Measurements from ENCODE around the gene CANX.
"Not testable (repeated sequence)": the region's sequence is repeated elsewhere in the genome, so short reads cannot be mapped to it uniquely, and the experiment has no call there.

The CANX gene

DNA sequence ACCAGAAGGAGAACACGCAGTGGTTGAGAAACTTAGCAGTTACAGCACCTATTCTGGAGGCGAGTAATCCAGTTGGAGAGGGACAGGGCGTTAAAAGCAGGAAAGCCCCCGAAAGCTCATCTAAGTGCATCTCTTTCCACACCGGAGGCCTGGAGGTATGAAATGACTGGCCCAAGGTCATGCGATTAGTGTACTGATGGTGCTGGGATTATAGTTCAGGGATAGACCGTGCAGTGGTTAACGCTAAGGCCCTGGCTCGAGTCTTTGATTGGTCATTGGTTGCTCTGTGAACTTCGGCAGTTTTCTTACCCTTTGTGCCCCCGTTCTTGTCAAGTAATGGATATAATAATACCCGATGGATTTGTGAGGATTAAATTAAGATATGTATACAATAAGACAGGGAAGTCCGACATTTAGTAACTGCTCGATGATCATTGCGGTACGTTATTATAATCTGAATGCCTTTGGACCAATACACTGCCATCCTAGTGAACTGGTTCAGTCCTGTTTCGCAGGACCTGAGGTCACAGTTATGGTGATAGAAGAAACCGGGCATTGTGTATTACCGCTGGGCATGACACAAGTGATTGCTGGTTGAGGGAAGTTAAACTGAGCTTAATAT lies 960 bp downstream of the CANX start:
- no peak for DNase-seq

DNA sequence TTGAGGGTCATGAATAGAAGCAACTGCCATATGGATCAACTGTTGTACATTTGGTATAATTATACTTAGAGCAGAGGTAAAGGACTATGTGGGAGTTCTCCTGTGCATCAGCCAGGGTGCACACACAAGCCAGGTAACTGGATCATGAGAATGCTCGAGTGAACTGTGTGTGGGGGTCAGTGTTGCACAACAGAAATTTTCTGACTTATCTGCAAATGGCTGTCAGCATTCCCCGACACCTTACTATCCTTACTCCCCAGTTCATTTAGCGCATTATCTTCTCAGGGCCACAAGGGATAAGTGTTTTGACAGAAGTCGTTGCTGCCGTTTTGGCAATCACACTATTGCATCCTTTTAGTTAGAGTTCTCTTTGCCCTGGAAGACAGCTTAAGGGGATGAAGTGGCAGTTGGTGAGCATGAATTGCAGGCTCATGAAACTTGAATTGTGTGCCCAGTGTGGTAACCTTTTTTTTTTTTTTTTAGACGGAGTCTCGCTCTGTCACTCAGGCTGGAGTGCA lies 1.7 kb downstream of the CANX start:
- no peak for DNase-seq

DNA sequence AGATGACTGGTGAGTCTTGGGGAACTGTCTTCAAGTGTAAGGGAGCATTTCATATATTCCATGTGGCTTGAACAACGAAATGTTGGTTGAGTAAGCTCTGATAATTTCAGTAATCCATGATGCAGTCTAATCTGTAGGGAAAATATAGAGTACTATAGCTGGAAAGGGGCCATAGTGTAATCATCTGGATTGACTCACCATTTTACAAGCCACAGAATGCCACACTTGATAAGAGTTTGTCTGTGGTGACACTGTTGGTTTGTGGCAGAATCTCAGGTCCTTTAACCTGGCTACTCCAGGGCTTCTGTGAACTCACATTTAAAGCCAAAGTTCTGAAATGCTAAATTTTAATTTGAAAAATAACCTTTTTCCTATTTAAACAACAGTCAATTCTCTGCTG lies 17.5 kb downstream of the CANX start:
- no peak for DNase-seq

DNA sequence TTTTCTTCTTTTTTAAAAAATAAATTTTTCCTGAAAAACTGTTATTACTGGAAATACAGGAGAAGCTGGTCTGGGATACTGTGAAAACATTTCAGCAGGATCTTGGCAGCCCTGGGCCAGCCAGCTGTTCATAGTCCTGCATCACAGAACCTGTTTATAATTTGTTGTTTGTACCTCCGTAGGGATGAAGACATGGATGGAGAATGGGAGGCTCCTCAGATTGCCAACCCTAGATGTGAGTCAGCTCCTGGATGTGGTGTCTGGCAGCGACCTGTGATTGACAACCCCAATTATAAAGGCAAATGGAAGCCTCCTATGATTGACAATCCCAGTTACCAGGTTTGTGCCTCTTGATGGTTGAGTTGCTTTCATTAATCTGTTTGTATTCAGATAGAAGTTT lies 21.5 kb downstream of the CANX start:
- no peak for DNase-seq

DNA sequence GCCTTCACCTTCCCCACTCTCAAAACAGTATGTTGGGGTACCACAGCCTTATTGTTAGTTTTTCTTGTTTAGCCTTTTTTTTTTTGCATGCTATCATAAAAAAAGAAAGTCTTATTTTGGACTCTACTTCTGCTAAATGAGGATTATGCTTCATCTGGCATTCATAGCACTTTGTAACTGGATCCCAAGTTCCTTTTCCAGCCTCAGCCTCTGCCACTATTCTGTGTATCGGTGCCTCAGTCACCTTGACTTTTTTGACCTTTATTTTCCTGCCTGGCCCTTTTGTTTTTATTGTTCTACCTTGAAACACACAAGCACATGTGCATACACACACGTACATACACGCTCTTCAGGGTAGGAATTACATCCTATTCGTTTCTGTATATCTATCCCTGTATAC lies 25.4 kb downstream of the CANX start:
- DNase-seq = no peak

DNA sequence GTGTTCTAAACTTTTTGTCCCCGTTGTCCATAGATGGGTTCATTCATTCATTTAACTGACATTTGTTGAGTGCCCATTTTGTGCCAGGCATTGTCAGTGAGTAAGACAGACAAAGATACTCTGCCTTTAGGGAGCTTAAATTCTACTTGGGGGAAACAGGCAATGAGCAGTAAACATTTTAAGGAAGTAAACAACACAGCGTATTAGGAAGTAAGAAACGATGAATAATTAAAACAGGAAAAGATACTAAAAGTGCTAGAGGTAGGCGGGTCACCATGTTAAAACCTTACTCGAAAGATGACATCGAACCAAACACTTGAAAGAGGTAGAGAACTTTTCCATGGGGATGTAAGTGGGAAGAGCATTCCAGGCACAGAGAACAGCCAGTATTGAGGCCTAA lies 28.3 kb downstream of the CANX start:
- no peak for DNase-seq

DNA sequence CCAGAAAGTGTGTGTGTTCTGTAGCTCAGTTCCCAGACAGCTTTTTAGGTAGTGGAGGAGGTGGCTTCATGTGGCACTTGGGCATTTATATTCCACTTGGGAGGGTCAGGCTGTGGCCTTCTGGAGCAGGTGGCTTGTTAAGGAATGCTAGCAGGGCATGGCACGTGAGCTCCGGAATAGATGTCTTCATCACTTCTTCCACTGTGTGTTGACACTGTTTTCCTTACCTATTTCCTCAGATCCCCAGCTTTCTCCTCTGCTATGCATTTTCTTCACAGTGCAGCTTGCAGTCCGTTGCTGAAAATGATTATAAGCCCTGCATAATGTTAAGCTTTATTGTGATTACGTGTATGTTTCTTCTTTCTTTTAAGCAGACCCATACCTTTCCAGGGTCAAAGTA lies 30.5 kb downstream of the CANX start:
- DNase-seq = no peak

DNA sequence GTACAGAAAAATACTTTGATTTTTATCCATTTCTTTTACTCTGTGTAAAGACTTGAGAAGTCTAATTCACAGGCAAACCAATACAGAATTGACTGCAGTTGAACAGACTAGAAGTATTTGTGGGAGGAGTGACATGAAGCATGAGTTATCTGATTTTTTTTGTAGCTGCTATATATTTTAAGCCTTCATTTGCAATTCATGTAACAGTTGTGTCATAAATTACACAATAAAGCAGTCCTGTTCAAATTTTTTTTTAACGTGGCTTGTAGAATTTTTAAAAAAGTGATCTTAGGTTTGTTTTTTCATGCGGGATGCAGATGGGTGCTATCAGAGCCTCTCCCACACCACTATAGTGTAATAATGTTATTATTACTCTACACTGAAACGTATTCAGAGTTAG lies 31.0 kb downstream of the CANX start:
- DNase-seq = no peak

DNA sequence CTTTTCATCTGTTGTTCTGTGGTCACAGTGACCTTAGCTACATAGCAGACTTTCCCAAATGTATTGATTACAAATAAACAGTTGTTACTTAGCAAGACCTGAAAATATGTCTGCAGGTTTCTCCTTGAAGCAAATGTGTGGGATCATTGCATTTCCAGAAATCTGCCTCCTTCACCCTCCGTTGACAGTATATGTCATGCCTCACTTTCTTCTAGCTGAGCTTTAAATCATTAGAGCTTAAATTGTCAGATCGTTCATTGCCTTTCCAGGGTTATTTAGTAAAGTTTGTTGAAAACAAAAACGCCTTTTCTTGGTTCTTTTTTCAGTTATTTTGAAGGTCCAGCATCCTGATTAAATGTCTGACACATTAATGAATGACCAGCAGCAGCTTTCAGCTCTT lies 31.6 kb downstream of the CANX start:
- no peak for DNase-seq

DNA sequence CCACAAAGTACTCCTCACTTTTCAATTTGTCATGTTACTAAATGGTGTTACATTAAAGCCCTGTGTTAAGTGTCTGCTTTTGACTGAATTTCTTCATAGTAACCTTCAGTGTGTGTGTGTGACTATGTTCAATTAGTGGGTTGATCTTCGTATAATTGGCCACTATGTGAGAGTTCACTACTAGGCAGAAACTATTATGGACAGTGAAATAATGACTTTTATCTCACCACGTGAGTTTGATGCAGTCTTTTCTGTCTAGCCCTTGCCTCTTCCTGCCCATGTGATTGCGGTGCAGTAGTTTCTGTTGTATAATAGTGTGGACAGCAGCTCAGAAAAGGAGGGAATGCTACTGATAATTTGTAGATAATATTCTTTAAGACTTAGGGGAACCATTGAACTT lies 32.1 kb downstream of the CANX start:
- no peak for DNase-seq

DNA sequence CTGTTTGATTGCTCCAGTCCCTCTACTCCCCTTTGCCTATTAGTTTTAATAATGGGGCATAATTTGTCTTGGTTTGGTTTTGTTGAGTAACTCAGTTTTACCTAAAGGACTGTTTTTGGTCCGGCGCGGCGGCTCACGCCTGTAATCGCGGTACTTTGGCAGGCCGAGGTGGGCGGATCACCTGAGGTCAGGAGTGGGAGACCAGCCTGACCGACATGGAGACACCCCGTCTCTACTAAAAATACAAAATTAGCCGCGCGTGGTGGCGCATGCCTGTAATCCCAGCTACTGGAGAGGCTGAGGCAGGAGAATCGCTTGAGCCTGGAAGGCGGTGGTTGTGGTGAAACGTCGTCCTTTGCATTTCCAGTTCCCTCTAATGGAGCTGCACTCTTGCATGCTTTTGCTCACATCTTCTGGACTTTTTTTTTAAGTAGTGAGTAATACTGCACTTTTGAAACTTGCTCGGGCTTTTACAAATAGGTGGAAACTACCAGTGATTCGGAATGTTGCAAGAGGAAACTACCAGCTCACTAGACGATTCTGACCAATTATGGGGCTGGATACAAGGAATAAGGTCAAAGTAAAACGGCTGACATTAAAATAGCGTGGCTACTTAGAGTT lies 33.1 kb downstream of the CANX start:
- no peak for DNase-seq

DNA sequence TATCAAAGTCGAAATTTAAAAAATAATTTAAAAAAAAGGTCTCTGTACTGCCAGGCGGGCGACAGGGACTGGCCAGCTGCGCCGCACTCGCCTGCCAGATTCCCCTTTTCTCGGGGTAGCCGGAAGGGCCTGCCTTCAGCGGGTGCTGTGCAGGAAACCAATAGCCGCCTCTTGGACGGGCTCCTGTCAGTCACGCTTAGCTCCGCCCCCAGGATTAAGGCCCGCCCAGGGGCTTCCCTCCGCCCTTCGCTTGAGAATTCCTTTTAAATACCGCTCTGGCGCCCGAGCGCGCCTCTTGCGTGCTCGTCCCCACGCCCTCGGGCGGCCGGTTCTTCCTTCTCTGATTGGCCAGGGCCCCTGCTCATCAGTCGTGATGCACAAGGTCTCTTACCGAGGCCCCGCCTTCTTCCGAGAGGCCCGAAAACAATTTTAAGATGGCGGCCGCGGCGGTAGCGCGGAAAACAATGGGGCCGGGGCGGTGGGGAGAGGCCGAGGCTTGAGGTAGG lies 33.7 kb downstream of the CANX start, which contains the start of gene MAML1:
Gene MAML1, plus strand, starts transcription at position 411 of the 506 bp plus-strand sequence. CDS start 291 bp downstream, outside the sequence.
- peak; percentile 87 for DNase-seq

DNA sequence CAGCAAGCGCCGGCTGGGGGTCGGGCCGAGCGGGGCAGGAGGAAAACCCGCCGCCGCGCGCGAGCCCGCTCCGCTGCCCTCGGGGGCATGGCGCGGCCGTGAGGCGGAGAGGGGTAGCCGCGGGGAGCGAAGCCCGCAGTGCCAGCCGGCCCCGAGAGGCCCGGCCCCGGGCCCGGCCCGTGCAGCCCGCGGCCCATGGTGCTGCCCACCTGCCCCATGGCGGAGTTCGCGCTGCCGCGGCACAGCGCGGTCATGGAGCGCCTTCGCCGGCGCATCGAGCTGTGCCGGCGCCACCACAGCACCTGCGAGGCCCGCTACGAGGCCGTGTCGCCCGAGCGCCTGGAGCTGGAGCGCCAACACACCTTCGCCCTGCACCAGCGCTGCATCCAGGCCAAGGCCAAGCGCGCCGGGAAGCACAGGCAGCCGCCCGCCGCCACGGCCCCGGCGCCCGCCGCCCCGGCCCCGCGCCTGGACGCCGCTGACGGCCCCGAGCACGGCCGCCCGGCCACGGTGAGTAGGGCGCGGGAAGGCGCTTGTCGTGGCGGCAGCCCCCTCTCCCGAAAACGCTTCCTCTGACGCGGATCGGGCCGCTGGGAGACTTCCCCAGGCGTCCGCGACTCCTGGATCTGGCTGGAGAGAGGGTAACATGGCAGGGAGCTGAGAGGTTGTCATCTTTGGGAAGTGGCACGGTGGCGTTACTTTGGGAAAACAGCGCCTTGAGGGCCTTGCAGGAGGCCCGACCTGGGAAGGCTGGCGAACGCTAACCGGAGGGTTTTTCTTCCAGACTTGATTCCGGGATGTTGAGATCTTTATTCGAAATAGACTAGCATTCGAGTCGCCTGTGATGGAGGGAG lies 34.4 kb downstream of the CANX start:
- DNase-seq = no peak

DNA sequence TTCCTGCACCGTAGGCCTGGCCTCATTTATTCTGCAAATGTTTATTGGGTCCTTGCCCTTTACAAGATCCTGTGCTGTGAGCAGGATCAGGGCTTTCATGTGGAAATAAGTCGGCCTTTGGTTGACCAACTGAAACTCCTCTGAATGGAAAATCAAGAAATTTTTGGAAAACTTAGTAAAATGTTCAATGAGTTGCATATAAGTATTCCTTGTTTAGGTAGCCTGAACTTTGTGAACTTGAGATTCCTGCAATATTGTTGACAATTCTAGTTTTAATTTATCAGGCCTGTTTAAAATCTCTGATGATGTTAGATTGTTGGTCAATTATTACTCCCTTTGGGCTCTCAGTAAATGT lies 35.0 kb downstream of the CANX start:
- DNase-seq = no peak

DNA sequence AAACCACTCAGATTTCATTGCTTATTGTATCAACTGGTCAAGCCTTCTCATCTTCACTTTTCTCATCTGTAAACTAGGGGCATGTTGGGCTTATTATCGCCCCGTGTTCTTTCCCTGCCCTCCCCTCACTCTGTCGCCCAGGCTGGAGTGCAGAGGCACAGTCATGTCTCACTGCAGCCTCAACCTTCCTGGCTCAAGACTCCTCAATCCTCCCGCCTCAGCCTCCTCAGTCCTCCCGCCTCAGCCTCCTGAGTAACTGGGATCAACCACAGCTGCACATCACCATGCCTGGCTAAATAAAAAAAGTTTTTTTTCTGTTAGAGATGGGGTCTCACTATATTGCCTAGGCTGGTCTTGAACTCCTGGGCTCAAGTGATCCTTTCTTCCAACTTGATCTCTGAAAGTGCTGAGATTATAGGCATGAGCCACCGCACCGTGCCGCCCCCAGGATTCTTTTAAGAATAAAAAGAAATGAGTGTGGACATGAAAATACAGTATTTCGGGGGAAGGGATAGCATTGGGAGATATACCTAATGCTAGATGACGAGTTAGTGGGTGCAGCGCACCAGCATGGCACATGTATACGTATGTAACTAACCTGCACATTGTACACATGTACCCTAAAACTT lies 35.9 kb downstream of the CANX start:
- DNase-seq = no peak

DNA sequence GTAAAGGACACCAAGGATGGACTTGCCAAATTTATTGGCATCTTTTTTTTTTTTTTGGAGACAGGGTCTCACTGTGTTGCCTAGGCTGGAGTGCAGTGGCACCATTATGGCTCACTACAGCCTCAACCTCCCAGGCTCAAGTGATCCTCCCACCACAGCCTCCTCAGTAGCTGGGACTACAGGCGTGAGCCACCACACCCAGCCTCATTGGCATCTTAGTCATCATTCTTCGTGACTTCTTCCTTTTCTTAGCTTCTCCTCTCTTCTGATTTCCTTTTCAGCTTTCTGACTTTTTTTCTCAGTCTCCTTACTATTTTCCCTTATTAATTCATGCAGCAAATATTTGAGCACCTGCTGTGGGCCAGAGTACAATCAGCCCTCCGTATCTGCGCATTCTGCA lies 40.0 kb downstream of the CANX start:
- DNase-seq = no peak

DNA sequence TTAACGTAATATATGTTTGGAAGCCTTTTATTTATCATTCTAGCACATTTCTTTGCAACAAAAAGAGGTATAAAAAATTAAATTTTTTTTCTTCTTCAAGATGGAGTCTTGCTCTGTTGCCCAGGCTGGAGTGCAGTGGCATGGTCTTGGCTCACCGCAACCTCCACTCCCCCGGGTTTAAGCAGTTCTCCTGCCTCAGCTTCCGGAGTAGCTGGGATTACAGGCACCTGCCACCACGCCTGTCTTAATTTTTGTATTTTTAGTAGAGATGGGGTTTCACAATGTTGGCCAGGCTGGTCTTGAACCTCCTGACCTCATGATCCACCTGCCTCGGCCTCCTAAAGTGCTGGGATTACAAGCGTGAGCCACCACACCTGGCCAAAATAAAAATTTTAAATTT lies 45.3 kb downstream of the CANX start:
- DNase-seq = not testable (repeated sequence)

DNA sequence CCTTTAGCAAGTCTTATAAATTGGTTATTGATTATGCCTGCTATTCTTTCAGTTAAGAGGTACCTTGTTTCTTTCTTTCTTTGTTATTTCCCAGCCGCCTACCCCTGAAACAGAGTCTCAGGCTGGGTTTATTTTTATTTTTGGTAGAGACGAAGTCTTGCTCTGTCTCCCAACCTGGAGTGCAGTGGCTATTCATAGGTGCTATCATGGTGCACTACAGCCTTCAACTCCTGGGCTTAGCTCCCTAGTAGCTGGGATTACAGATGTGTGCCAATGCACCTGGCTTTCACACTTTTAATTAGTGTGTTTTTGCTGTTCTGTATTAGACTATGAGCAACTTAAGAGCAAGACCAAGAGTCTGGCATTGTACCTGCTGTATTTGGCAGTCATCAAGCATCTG lies 48.1 kb downstream of the CANX start:
- no peak for DNase-seq

DNA sequence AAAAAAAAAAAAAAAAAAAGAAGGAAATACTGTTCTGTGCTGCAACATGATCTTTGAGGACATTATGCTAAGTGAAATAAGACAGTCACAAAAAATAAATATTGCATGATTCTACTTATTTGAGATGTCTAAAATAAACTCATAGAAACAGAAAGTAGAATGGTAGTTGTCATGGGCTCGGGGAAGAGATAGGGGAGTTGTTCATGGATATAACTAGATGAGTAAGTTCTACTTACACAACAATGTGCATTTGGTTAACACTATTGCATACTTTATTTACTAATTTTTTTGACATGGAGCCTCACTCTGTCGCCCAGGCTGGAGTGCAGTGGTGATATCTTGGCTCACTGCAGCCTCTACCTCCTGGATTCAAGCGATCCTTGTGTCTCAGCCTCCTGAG lies 49.0 kb downstream of the CANX start:
- no peak for DNase-seq

DNA sequence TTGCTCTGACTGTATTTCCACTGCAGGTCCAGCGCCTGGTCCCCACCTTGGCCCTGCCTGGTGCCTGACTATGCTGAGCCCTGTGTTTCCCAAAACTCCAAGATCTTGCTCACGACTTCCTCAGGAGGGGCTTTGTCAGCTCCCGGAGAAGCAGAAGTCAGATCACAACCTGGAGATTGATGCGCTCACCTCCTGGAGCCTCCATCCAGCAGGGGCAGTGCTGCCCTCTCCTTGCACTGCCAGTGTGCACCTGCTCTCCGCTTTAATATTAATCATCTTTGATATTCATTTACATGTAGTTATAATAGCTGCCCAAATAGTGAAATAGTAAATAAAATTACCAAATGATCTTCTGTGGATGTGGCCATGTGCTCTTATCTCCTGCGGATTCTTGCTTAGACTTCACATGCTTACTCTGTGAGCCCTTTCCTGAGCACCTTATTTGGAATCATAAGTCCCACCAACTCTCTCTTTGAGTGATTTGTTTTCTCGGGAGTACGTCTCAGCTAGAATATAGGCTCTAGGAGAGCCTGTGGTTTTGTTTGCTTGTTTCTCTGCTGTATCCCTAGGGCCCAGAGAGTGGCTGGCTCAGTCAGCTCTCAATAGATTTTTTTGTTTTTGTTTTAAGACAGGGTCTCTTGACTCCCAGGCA lies 51.2 kb downstream of the CANX start:
- DNase-seq = no peak

DNA sequence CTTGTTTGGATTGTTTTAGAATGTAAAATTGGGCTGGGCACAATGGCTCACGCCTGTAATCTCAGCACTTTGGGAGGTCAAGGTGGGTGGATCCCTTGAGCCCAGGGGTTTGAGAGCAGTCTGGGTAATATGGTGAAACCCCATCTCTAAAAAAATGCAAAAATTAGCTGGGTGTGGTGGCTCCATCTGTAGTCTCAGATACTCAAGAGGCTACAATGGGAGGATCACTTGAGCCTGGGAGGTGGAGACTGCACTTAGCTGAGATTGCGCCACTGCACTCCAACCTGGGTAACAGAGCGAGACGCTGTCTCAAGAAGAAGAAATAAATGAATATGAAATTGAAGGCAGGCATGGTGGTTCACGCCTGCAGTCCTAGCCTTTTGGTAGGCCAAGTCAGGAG lies 55.2 kb downstream of the CANX start:
- DNase-seq = no peak

DNA sequence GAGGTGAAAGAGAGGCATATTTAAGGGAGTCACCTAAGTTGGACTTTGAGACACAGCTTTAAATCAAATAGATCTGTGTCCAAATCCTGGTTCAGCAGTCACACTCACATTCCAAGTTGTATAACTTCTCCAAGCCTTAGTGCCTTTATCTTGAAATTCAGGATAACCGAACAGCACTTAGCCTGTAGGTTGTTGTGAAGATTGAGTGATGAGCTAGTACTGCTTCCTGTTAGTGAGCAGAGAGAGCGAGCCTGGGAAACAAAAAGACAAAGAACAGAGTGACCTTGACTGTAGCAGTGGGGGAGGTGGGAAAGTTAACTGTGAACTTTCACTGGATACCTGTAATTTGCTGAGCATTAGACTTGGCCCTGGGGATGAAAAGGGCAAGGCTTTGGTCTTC lies 56.3 kb downstream of the CANX start:
- no peak for DNase-seq

DNA sequence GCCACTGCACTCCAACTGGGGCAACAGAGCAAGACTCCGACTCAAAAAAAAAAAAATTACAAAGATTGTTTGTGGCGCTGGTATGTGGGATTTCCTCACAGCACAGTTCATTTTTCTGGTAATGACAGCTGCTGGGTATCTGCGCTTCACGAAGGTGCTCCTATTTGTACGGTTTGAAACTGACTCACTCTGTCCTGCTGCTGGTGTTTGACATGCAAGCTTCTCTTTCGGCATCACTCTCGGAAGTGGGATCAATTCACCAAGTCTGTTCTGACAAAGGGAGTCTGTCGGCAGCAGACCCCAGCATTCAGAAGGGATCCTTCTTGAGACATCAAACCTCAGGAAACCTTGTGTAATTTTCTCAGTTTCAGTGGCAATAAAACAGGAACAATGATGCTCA lies 60.2 kb downstream of the CANX start:
- no peak for DNase-seq
